GM19099 (cell line): ENCODE data around the gene GUCA1A.

Experiments used
- POLR2A ChIP-seq: IDR thresholded peaks from 3 replicates; pipeline ENCODE4 v1.6.1; 2011; ENCODE audit warnings: low read depth; ENCODE audit not compliant: insufficient read length; ENCODE audit errors: extremely low read depth

Gene GUCA1A

GRCh38 chr6:42224222-42225028 is 51.3 kb downstream of the GUCA1A start:
- TF ChIP-seq POLR2A: no peak

- no peak for TF ChIP-seq POLR2A
Observed at GRCh38 chr6:42225029-42225339, 51.8 kb downstream of the GUCA1A start.

- TF ChIP-seq POLR2A: no peak
Observed at GRCh38 chr6:42225419-42225818, 52.3 kb downstream of the GUCA1A start.

GRCh38 chr6:42226161-42226611 is 53.0 kb downstream of the GUCA1A start:
- TF ChIP-seq POLR2A: no peak

GRCh38 chr6:42226645-42227143 is 53.5 kb downstream of the GUCA1A start:
- TF ChIP-seq POLR2A: no peak

- no peak for TF ChIP-seq POLR2A
Observed at GRCh38 chr6:42227173-42227850, 54.1 kb downstream of the GUCA1A start.

- no peak for TF ChIP-seq POLR2A
Observed at GRCh38 chr6:42228305-42228704, 55.1 kb downstream of the GUCA1A start.
